ENCODE results near the gene APBA1.
"Not testable (repeated sequence)": the region's sequence is repeated elsewhere in the genome, so short reads cannot be mapped to it uniquely, and the experiment has no call there.

- TF ChIP-seq CTCF (conservative IDR thresholded peaks at IDR 0.05); ZFX (IDR thresholded peaks at IDR 0.05): not testable (repeated sequence)
Measured at GRCh38 chr9:69409936-69410335, 262.2 kb downstream of the APBA1 start.

Data from C4-2B (cell line).